Uterus (tissue), 4 donors: Measurements from ENCODE around the gene ACACB. TPM values are rescaled to one million over a fixed set of nuclear protein-coding genes. Genes with fewer than 3 reads are reported as not detected.

Experiments used
- DNase-seq, 2 donors: peaks; one replicate each; pipeline ENCODE4 v3.0.0-alpha.2; 2019 to 2020
- H3K27ac ChIP-seq, 2 donors: fragments of 200-600 bp; sonication (generic); 1 replicate in 1 of 2; 2 replicates in 1 of 2; pipeline ENCODE4 v1.5.1; 2016 to 2018
- H3K27me3 ChIP-seq, 2 donors: fragments of 200-600 bp; sonication (generic); one replicate each; pipeline ENCODE4 v1.5.1; 2018 to 2019; ENCODE audit warnings: control low read depth in 1 of 2
- H3K36me3 ChIP-seq, 2 donors: fragments of 200-600 bp; sonication (generic); one replicate each; pipeline ENCODE4 v1.5.1; 2019; ENCODE audit warnings: control low read depth in 1 of 2
- H3K4me1 ChIP-seq, 2 donors: fragments of 200-600 bp; sonication (generic); one replicate each; pipeline ENCODE4 v1.5.1; 2018 to 2019; ENCODE audit warnings: control low read depth in 1 of 2
- H3K4me3 ChIP-seq, 2 donors: fragments of 200-600 bp; sonication (generic); 1 replicate in 1 of 2; 2 replicates in 1 of 2; pipeline ENCODE4 v1.5.1; 2018 to 2019; ENCODE audit warnings: mild to moderate bottlenecking in 1 of 2
- H3K9me3 ChIP-seq, 2 donors: fragments of 200-600 bp; sonication (generic); one replicate each; pipeline ENCODE4 v1.5.1; 2019; ENCODE audit warnings: control low read depth in 1 of 2
- POLR2A ChIP-seq, 2 donors: fragments of 450-650 bp; IDR thresholded peaks; one replicate each; pipeline ENCODE4 v1.6.1; 2016; ENCODE audit warnings: antibody characterized with exemption in 2 of 2, mild to moderate bottlenecking in 1 of 2, moderate library complexity in 1 of 2
- intact Hi-C: fragments of 100-400 bp; cut with DNase I; formaldehyde crosslinking; loops from one replicate; pipeline ENCODE4 v1.15.1; 2023; ENCODE audit warnings: low total_unique reads
- total RNA-seq, 4 donors: library from RNA; depleted of rRNA in 3 of 4; stranded (reverse); fragments of >200 nt in 3 of 4; gene quantifications; one replicate each; pipeline versions ENCODE4 v1.1.0 to v1.2.4, GENCODE V29; 2014 to 2023
- TF ChIP-seq, protein P1 (sequence below), 4 experiments: fragments of 200-600 bp in 2 of 4; fragments of 450-650 bp in 2 of 4; sonication (generic) in 2 of 4; IDR thresholded peaks; one replicate each; pipeline ENCODE4 v1.5.1; 2016 to 2019; ENCODE audit warnings: antibody characterized with exemption in 4 of 4, mild to moderate bottlenecking in 2 of 4, moderate library complexity in 1 of 4
- donor health status: DM: yes; HTN: yes; CAD: no.

Gene ACACB
- total RNA-seq, 4 donors from 2014 or later, result 22.0 to 137 (median 97.2) TPM

DNA sequence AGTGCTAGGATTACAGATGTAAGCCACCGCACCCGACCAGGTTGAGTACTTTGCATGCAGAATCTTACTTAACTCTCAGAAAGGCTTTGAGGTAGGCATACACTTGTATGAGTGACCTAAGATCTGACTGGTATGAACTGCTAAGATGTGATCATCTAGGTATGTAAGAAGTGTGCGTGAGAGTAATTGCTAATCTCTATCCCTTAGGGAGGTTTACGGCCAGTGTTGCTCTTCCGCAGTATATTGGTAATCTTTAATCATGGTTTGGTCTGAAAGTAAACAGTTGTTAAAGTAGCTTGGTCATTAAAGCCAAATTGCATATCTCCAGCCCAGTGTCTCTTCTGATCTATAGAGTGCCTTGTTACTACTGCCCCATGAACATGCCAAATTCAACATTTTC, 11.2 kb upstream of the ACACB start:
- Histone ChIP-seq H3K27me3 (no peaks in the 10 kb centered on the region), H3K4me1 (no peaks in the 10 kb centered on the region), H3K9me3 (no peaks in the 10 kb centered on the region), H3K27ac (no peak overlapping the region), H3K36me3 (no peaks in the 10 kb centered on the region), H3K4me3 (no peak overlapping the region)
- DNase-seq, result no peak
- intact Hi-C loops, result no loop called here
- TF ChIP-seq, protein P1, sequence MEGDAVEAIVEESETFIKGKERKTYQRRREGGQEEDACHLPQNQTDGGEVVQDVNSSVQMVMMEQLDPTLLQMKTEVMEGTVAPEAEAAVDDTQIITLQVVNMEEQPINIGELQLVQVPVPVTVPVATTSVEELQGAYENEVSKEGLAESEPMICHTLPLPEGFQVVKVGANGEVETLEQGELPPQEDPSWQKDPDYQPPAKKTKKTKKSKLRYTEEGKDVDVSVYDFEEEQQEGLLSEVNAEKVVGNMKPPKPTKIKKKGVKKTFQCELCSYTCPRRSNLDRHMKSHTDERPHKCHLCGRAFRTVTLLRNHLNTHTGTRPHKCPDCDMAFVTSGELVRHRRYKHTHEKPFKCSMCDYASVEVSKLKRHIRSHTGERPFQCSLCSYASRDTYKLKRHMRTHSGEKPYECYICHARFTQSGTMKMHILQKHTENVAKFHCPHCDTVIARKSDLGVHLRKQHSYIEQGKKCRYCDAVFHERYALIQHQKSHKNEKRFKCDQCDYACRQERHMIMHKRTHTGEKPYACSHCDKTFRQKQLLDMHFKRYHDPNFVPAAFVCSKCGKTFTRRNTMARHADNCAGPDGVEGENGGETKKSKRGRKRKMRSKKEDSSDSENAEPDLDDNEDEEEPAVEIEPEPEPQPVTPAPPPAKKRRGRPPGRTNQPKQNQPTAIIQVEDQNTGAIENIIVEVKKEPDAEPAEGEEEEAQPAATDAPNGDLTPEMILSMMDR (IDR thresholded peaks at IDR 0.05), result no peak
- no peak for TF ChIP-seq POLR2A (IDR thresholded peaks at IDR 0.05)

DNA sequence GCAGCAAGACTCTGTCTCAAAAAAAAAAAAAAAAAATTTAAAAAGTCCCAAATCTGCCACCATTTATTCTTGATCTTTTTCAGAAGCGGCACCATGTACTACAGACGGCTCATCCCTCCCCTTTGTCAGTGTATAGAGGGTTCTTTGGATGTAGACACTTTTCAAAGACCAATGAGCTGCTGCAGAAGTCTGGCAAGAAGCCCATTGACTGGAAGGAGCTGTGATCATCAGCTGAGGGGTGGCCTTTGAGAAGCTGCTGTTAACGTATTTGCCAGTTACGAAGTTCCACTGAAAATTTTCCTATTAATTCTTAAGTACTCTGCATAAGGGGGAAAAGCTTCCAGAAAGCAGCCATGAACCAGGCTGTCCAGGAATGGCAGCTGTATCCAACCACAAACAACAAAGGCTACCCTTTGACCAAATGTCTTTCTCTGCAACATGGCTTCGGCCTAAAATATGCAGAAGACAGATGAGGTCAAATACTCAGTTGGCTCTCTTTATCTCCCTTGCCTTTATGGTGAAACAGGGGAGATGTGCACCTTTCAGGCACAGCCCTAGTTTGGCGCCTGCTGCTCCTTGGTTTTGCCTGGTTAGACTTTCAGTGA, 6.5 kb upstream of the ACACB start:
- H3K4me3 ChIP-seq, result no peak overlapping the region
- TF ChIP-seq POLR2A (IDR thresholded peaks at IDR 0.05), result no peak
- TF ChIP-seq, protein P1 (IDR thresholded peaks at IDR 0.05), result no peak
- no peaks in the 10 kb centered on the region for H3K27me3 ChIP-seq
- H3K36me3 ChIP-seq, result no peaks in the 10 kb centered on the region
- no peaks in the 10 kb centered on the region for H3K4me1 ChIP-seq
- intact Hi-C loops, result no loop called here
- H3K9me3 ChIP-seq, result no peaks in the 10 kb centered on the region
- peak overlapping the region; percentile 93 to 96 for H3K27ac ChIP-seq
- no peak for DNase-seq

DNA sequence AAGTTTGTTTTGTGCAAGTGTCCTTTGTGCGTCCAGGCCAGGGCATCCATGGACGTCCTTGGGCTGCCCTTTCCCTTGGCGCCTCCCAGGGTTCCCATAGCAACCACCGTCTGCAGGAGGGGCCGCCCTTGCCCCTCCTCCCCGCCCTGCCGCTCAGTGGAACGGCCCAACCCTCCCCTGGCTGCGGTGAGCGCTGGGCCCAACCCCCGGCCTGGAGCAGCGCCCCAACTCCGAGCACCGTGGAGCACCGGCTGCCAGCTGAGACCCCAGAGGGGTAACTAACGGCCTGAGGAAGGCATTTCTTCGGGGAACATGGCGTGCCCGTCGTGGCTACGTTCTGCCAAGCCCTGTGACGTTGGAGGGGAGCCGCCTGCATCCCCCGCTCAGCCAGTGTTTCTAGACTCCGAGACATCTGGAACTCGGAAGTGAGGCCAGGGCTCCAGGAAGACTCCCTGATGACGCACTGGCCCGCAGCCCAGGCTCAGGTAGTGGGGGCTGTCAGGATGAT, 5.3 kb upstream of the ACACB start:
- Histone ChIP-seq H3K36me3 (no peaks in the 10 kb centered on the region), H3K9me3 (no peaks in the 10 kb centered on the region), H3K27ac (peak overlapping the region; percentile 93 to 96), H3K27me3 (no peaks in the 10 kb centered on the region), H3K4me1 (no peaks in the 10 kb centered on the region), H3K4me3 (peak overlapping the region; percentile 67 to 68)
- TF ChIP-seq, protein P1 (IDR thresholded peaks at IDR 0.05), result peak in 1 of 4 experiments; percentile 10
- TF ChIP-seq POLR2A (IDR thresholded peaks at IDR 0.05), result peak; percentile 26 to 64
- intact Hi-C loops, result no loop called here
- DNase-seq, result peak; percentile 92 to 94

DNA sequence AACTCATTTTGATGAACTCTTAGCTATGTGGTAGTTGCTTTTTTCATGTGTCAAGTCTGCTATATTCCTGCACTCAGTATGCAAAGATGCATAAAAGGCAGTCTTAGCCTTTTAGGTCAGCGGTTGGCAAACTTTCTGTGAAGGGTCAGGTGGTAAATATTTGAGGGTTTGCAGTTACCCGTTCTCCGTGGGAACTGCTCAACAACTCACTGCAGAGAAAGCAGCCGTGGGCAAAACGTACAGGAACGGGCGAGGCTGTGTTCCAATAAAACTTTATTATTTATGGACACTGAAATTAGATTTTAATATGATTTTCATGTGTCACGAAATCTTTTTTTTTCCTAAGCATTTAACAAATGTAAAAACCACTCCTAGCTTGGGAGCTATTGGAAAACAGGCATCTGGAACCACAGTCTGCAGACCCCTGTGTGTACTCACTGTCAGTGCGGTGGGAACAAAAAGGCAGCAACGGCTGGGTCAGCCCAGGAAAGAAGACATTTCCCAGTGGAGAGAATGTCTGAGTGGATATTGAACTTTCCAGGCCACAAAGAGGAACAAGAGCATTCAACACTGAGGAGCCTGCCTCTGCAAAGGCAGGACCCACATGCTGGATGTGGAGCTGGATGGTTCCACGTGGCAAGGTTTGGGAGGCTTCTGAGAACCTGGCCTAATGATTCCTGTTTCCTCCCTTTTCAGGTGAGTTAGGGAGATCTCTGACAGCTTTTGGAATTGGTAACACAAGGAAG, 3.5 kb upstream of the ACACB start:
- intact Hi-C loops, result no loop called here
- H3K9me3 ChIP-seq, result no peaks in the 10 kb centered on the region
- no peaks in the 10 kb centered on the region for H3K27me3 ChIP-seq
- H3K27ac ChIP-seq, result peak overlapping the region; percentile 93 to 96
- TF ChIP-seq POLR2A (IDR thresholded peaks at IDR 0.05), result no peak
- TF ChIP-seq, protein P1 (IDR thresholded peaks at IDR 0.05), result no peak
- no peak overlapping the region for H3K4me3 ChIP-seq
- no peak for DNase-seq
- no peaks in the 10 kb centered on the region for H3K36me3 ChIP-seq
- no peaks in the 10 kb centered on the region for H3K4me1 ChIP-seq

DNA sequence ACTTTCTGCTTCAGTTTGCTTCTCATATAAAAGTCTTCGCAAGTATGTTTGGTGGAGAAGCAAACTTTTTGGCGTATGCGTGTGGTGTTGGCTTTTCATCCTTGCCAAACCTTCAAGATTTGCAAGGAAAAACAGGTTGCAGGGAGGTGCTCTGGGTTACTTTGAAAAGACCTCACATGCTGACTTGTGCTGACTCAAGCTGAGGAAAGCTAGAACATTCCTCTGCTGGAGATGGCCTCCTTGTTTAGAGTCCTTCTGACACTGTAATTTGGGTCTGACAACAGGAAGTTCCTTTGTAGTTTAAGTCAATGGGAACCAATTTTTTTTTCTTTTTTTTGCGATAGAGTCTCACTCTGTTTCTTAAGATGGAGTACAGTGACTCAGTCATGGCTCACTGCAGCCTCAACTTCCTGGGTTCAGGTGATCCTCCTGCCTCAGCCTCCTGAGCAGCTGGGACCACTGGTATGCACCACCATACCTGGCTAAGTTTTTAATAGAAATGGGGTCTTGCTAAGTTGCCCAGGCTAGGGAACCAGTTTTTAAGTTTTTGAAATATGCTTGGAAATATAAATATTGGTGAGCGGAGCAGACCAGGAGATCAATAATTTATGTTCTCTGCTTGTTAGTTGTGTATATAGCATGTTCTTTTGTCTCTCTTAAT, 2.6 kb upstream of the ACACB start:
- intact Hi-C loops, result no loop called here
- Histone ChIP-seq H3K9me3 (no peaks in the 10 kb centered on the region), H3K4me1 (no peaks in the 10 kb centered on the region), H3K4me3 (no peak overlapping the region), H3K27me3 (no peaks in the 10 kb centered on the region), H3K27ac (peak overlapping the region; percentile 93 to 96), H3K36me3 (no peaks in the 10 kb centered on the region)
- no peak for DNase-seq
- TF ChIP-seq POLR2A (IDR thresholded peaks at IDR 0.05), result no peak
- TF ChIP-seq, protein P1 (IDR thresholded peaks at IDR 0.05), result no peak
